IPS-11a (cell line): ENCODE results near the gene DUSP8.

Experiments
- H3K4me3 ChIP-seq: one replicate; pipeline ENCODE4 v1.5.1; 2013; ENCODE audit warnings: low read depth, low read length, control low read depth

Gene DUSP8

GRCh38 chr11:1566381-1567051 lies 5.6 kb downstream of the DUSP8 start:
- H3K4me3 ChIP-seq, result no peak overlapping the region

- H3K4me3 ChIP-seq, result no peak overlapping the region
These were observed 6.2 kb downstream of the DUSP8 start for GRCh38 chr11:1565904-1566247.

GRCh38 chr11:1565173-1565903 lies 6.7 kb downstream of the DUSP8 start:
- H3K4me3 ChIP-seq, result no peak overlapping the region

- H3K4me3 ChIP-seq, result no peak overlapping the region
These were observed 7.4 kb downstream of the DUSP8 start for GRCh38 chr11:1564535-1565172.

GRCh38 chr11:1563697-1564534 lies 8.2 kb downstream of the DUSP8 start:
- no peak overlapping the region for H3K4me3 ChIP-seq

- H3K4me3 ChIP-seq, result no peak overlapping the region
These were observed 8.9 kb downstream of the DUSP8 start for GRCh38 chr11:1563149-1563638.

GRCh38 chr11:1562469-1563148 lies 9.5 kb downstream of the DUSP8 start:
- no peak overlapping the region for H3K4me3 ChIP-seq

- no peak overlapping the region for H3K4me3 ChIP-seq
These were observed 10.1 kb downstream of the DUSP8 start for GRCh38 chr11:1561955-1562354.

- H3K4me3 ChIP-seq, result no peak overlapping the region
These were observed 10.8 kb downstream of the DUSP8 start for GRCh38 chr11:1561266-1561665.

GRCh38 chr11:1560649-1561251 lies 11.3 kb downstream of the DUSP8 start:
- no peak overlapping the region for H3K4me3 ChIP-seq

GRCh38 chr11:1560002-1560648 lies 11.9 kb downstream of the DUSP8 start:
- no peak overlapping the region for H3K4me3 ChIP-seq

GRCh38 chr11:1559111-1559951 lies 12.7 kb downstream of the DUSP8 start:
- H3K4me3 ChIP-seq, result no peak overlapping the region

GRCh38 chr11:1558775-1559110 lies 13.3 kb downstream of the DUSP8 start:
- H3K4me3 ChIP-seq, result no peak overlapping the region

- H3K4me3 ChIP-seq, result no peak overlapping the region
These were observed 13.9 kb downstream of the DUSP8 start for GRCh38 chr11:1557904-1558774.

- H3K4me3 ChIP-seq, result no peak overlapping the region
These were observed 14.8 kb downstream of the DUSP8 start for GRCh38 chr11:1557051-1557884.

GRCh38 chr11:1556278-1556902 lies 15.7 kb downstream of the DUSP8 start:
- H3K4me3 ChIP-seq, result no peak overlapping the region

GRCh38 chr11:1555713-1556153 lies 16.3 kb downstream of the DUSP8 start:
- H3K4me3 ChIP-seq, result no peak overlapping the region
